H1 (cell line): ENCODE results near the gene ENKD1. TPM values are rescaled to one million over a fixed set of nuclear protein-coding genes. Genes with fewer than 3 reads are reported as not detected.

Experiments
- CTCF ChIA-PET: fragments of 300-600 bp; sonication (Branson Sonifier 250); formaldehyde crosslinking; loops from one replicate; lab custom pipeline; 2021; ENCODE audit not compliant: partially characterized antibody; lab: Charles Lee
- POLR2A ChIA-PET: fragments of 300-600 bp; sonication (Branson Sonifier 250); formaldehyde crosslinking; loops from one replicate; lab custom pipeline; 2021; ENCODE audit warnings: inconsistent platforms; ENCODE audit not compliant: partially characterized antibody; lab: Charles Lee
- DNase-seq, 2 experiments: peaks; one replicate each; pipeline versions ENCODE4 v3.0.0 to v3.0.0-alpha.2; 2010 to 2022; ENCODE audit warnings: low spot score in 2 of 2, low read depth in 1 of 2, mixed read lengths in 1 of 2
- FAIRE-seq: peaks from 2 replicates; lab custom pipeline; 2011; peaks lifted over from hg19 to GRCh38; lab: Jason Lieb, UNC
- H2AFZ ChIP-seq: 2 replicates; pipeline ENCODE4 v1.8.1; 2012; ENCODE audit warnings: low read length, inconsistent platforms
- H2AK5ac ChIP-seq: 2 replicates; pipeline ENCODE4 v1.6.1; 2013; ENCODE audit warnings: low read depth, low read length
- H2BK120ac ChIP-seq: replicated peaks from 2 replicates; pipeline ENCODE3; 2013; ENCODE audit warnings: low read depth, low read length, inconsistent platforms
- H2BK12ac ChIP-seq: 2 replicates; pipeline ENCODE4 v1.6.1; 2013; ENCODE audit warnings: low read depth, low read length
- H2BK15ac ChIP-seq: 2 replicates; pipeline ENCODE4 v1.6.1; 2013; ENCODE audit warnings: low read length
- H2BK20ac ChIP-seq: 2 replicates; pipeline ENCODE4 v1.6.1; 2013; ENCODE audit warnings: low read length
- H2BK5ac ChIP-seq: 2 replicates; pipeline ENCODE4 v1.6.1; 2013; ENCODE audit warnings: low read depth, low read length
- H3K14ac ChIP-seq: 2 replicates; pipeline ENCODE4 v1.6.1; 2013; ENCODE audit warnings: inconsistent platforms; ENCODE audit not compliant: insufficient read length
- H3K18ac ChIP-seq: 2 replicates; pipeline ENCODE4 v1.6.1; 2013; ENCODE audit warnings: low read length; ENCODE audit errors: extremely low read depth
- H3K23ac ChIP-seq: 2 replicates; pipeline ENCODE4 v1.6.1; 2013; ENCODE audit warnings: inconsistent platforms; ENCODE audit not compliant: insufficient read length
- H3K23me2 ChIP-seq: 2 replicates; pipeline ENCODE4 v1.6.1; 2013; ENCODE audit warnings: low read depth, low read length
- H3K27ac ChIP-seq: 2 replicates; pipeline ENCODE4 v1.6.1; 2011; ENCODE audit warnings: low read depth, low read length, inconsistent platforms
- H3K27me3 ChIP-seq, 4 experiments: replicated peaks in 1 of 4; 1 replicate in 1 of 4; 2 replicates in 3 of 4; pipeline versions ENCODE4 v1.6.1 to v1.8.1; 2011 to 2013; ENCODE audit warnings: low read length in 3 of 4, mild to moderate bottlenecking in 3 of 4, inconsistent platforms in 2 of 4, mixed read lengths in 2 of 4, moderate library complexity in 1 of 4; ENCODE audit not compliant: control insufficient read depth in 3 of 4, insufficient read depth in 3 of 4; ENCODE audit errors: extremely low read depth in 1 of 4
- H3K36me3 ChIP-seq, 4 experiments: 2 replicates each; pipeline versions ENCODE4 v1.6.1 to v1.8.1; 2011 to 2013; ENCODE audit warnings: mild to moderate bottlenecking in 4 of 4, low read length in 3 of 4, moderate library complexity in 2 of 4, control low read depth in 1 of 4, inconsistent platforms in 1 of 4; ENCODE audit not compliant: insufficient read depth in 4 of 4, control insufficient read depth in 2 of 4
- H3K4ac ChIP-seq: replicated peaks from 2 replicates; pipeline ENCODE3; 2013; ENCODE audit warnings: low read length, low read depth, mixed read lengths, inconsistent platforms; ENCODE audit not compliant: insufficient read length
- H3K4me1 ChIP-seq, 4 experiments: replicated peaks in 1 of 4; 1 replicate in 1 of 4; 2 replicates in 3 of 4; pipeline versions ENCODE4 v1.6.1 to v1.8.1; 2011 to 2013; ENCODE audit warnings: low read length in 3 of 4, inconsistent platforms in 2 of 4, mixed read lengths in 1 of 4; ENCODE audit not compliant: insufficient read depth in 4 of 4, control insufficient read depth in 3 of 4
- H3K4me2 ChIP-seq, 2 experiments: 2 replicates each; pipeline versions ENCODE4 v1.6.1 to v1.8.1; 2011 to 2013; ENCODE audit warnings: low read depth in 2 of 2, low read length in 2 of 2, control low read depth in 1 of 2, inconsistent platforms in 1 of 2, mild to moderate bottlenecking in 1 of 2; ENCODE audit not compliant: insufficient read depth in 1 of 2
- H3K4me3 ChIP-seq, 4 experiments: fragments of 200-600, 300-600 bp in 1 of 4; sonication (generic), shearing (Covaris generic), sonication (Bioruptor Twin) in 1 of 4; 2 replicates each; pipeline versions ENCODE4 v1.5.1 to v1.8.1; 2011 to 2016; ENCODE audit warnings: low read length in 4 of 4, low read depth in 3 of 4, control low read depth in 2 of 4, inconsistent platforms in 2 of 4, mild to moderate bottlenecking in 2 of 4, mixed read lengths in 1 of 4, moderate library complexity in 1 of 4; ENCODE audit not compliant: insufficient read depth in 2 of 4; ENCODE audit errors: extremely low read depth in 1 of 4
- H3K56ac ChIP-seq: replicated peaks from 2 replicates; pipeline ENCODE3; 2013; ENCODE audit warnings: low read depth, mild to moderate bottlenecking, mixed read lengths, low read length, inconsistent platforms; ENCODE audit not compliant: insufficient read length
- H3K79me1 ChIP-seq: 2 replicates; pipeline ENCODE4 v1.6.1; 2013; ENCODE audit warnings: low read depth, low read length, control low read depth
- H3K79me2 ChIP-seq, 2 experiments: 2 replicates each; pipeline versions ENCODE4 v1.6.1 to v1.8.1; 2012 to 2013; ENCODE audit warnings: low read length in 2 of 2, mild to moderate bottlenecking in 2 of 2, inconsistent platforms in 1 of 2; ENCODE audit not compliant: insufficient read depth in 2 of 2, control insufficient read depth in 1 of 2
- H3K9ac ChIP-seq, 4 experiments: replicated peaks in 1 of 4; 1 replicate in 1 of 4; 2 replicates in 3 of 4; pipeline versions ENCODE4 v1.6.1 to v1.8.1; 2011 to 2013; ENCODE audit warnings: low read depth in 3 of 4, low read length in 3 of 4, control low read depth in 2 of 4, mild to moderate bottlenecking in 2 of 4, moderate library complexity in 2 of 4, inconsistent platforms in 1 of 4; ENCODE audit errors: extremely low read depth in 1 of 4
- H3K9me3 ChIP-seq, 2 experiments: 2 replicates each; pipeline versions ENCODE4 v1.6.1 to v1.8.1; 2012 to 2013; ENCODE audit warnings: mild to moderate bottlenecking in 2 of 2, moderate library complexity in 2 of 2, control low read depth in 1 of 2, inconsistent platforms in 1 of 2, low read depth in 1 of 2, low read length in 1 of 2, mixed read lengths in 1 of 2; ENCODE audit not compliant: insufficient read depth in 2 of 2
- H4K20me1 ChIP-seq, 2 experiments: replicated peaks in 1 of 2; 2 replicates each; pipeline versions ENCODE3 to v1.8.1; 2011 to 2013; ENCODE audit warnings: inconsistent platforms in 2 of 2, low read length in 2 of 2, mild to moderate bottlenecking in 1 of 2; ENCODE audit not compliant: insufficient read depth in 2 of 2, control insufficient read depth in 1 of 2
- H4K5ac ChIP-seq: 2 replicates; pipeline ENCODE4 v1.6.1; 2013; ENCODE audit warnings: low read length, low read depth, mixed read lengths, inconsistent platforms; ENCODE audit not compliant: insufficient read length
- H4K8ac ChIP-seq: 2 replicates; pipeline ENCODE4 v1.8.0; 2013; ENCODE audit warnings: mild to moderate bottlenecking, moderate library complexity, low read length, inconsistent platforms; ENCODE audit not compliant: insufficient read depth; ENCODE audit errors: extremely low read depth
- H4K91ac ChIP-seq: replicated peaks from 2 replicates; pipeline ENCODE3; 2013; ENCODE audit warnings: low read length, mixed read lengths, inconsistent platforms; ENCODE audit not compliant: insufficient read length
- CEBPB ChIP-seq: IDR thresholded peaks from 2 replicates; pipeline ENCODE4 v1.6.1; 2012; ENCODE audit warnings: low read depth, low read length
- EGR1 ChIP-seq: IDR thresholded peaks from 2 replicates; pipeline ENCODE4 v1.6.1; 2011; ENCODE audit warnings: low read depth, low read length, borderline replicate concordance
- EP300 ChIP-seq, 2 experiments: IDR thresholded peaks; 1 replicate in 1 of 2; 2 replicates in 1 of 2; pipeline ENCODE4 v1.6.1; 2011 to 2012; ENCODE audit warnings: low read depth in 2 of 2, low read length in 2 of 2, mild to moderate bottlenecking in 2 of 2, borderline replicate concordance in 1 of 2, inconsistent platforms in 1 of 2, moderate library complexity in 1 of 2
- EZH2 ChIP-seq: fragments of 200-600 bp; sonication (generic); IDR thresholded peaks from 2 replicates; pipeline ENCODE4 v1.7.1; 2012; ENCODE audit warnings: low read depth, mild to moderate bottlenecking, moderate library complexity, low read length, inconsistent platforms; ENCODE audit not compliant: severe bottlenecking
- GABPA ChIP-seq: IDR thresholded peaks from 2 replicates; pipeline ENCODE4 v1.6.1; 2011; ENCODE audit warnings: mild to moderate bottlenecking, low read length, moderate library complexity, borderline replicate concordance; ENCODE audit not compliant: insufficient read depth
- POLR2AphosphoS5 ChIP-seq: IDR thresholded peaks from 2 replicates; pipeline ENCODE4 v1.6.1; 2011; ENCODE audit warnings: low read depth, low read length
- RFX5 ChIP-seq: IDR thresholded peaks from 2 replicates; pipeline ENCODE4 v1.6.1; 2011; ENCODE audit warnings: low read depth, low read length, improper control_type of control experiment, borderline replicate concordance
- SIX5 ChIP-seq: IDR thresholded peaks from 2 replicates; pipeline ENCODE4 v1.6.1; 2011; ENCODE audit warnings: mild to moderate bottlenecking, low read depth, low read length
- TAF7 ChIP-seq: optimal IDR thresholded peaks from 2 replicates; pipeline ENCODE3; 2011; ENCODE audit warnings: low read depth, mild to moderate bottlenecking, inconsistent platforms, low read length, moderate library complexity, borderline replicate concordance
- ZNF274 ChIP-seq: IDR thresholded peaks from 2 replicates; pipeline ENCODE4 v1.7.0; 2012; ENCODE audit warnings: low read length, borderline replicate concordance; ENCODE audit errors: extremely low read depth
- WGBS, 2 experiments: shearing (Covaris generic) in 1 of 2; methylation state at CpG; one replicate each; pipeline versions ENCODE4 v1.1.6 to v1.1.7; 2013 to 2015; ENCODE audit warnings: low lambda C conversion rate in 2 of 2, mixed read lengths in 2 of 2, inconsistent platforms in 1 of 2, low coverage in 1 of 2, missing lambda C conversion rate in 1 of 2; ENCODE audit not compliant: insufficient replicate concordance in 2 of 2, insufficient coverage in 1 of 2, insufficient read length in 1 of 2; ENCODE audit errors: extremely low coverage in 1 of 2, missing lambda C conversion rate in 1 of 2; 5-methylcytosine and 5-hydroxymethylcytosine counted together
- polyA plus RNA-seq, 7 experiments: library from polyadenylated mRNA; depleted of rRNA in 3 of 7; stranded (reverse) in 5 of 7; unstranded in 2 of 7; fragments of >200 nt in 5 of 7; fragments of 200-250 nt in 2 of 7; gene quantifications; 1 replicate in 5 of 7; 2 replicates in 1 of 7; 4 replicates in 1 of 7; pipeline versions ENCODE4 v1.2.1 to v1.2.3, GENCODE V29; 2011 to 2013; ENCODE audit warnings: missing spikeins in 2 of 7, mixed read lengths in 2 of 7
- total RNA-seq: library from RNA; stranded (reverse); fragmentation: NEBNext Ultra II Directional; extraction: Animal tissue kit (Norgen Biotek cat#: 25700); gene quantifications from 2 replicates; pipeline ENCODE4 v1.2.1, GENCODE V29; 2021
- TF ChIP-seq, protein P1 (sequence below), 3 experiments: IDR thresholded peaks; 1 replicate in 2 of 3; 2 replicates in 1 of 3; pipeline versions ENCODE4 v1.5.1 to v1.6.1; 2011; ENCODE audit warnings: low read length in 3 of 3, mild to moderate bottlenecking in 3 of 3, inconsistent platforms in 2 of 3, low read depth in 1 of 3, moderate library complexity in 1 of 3; ENCODE audit not compliant: insufficient read depth in 1 of 3; ENCODE audit errors: control extremely low read depth in 1 of 3

ENKD1 gene
- total and polyA plus RNA-seq, 2 of the 8 experiments (the other 6 are each of a cell fraction or from before 2014, with no cell fraction given), result 12.9 to 16.1 TPM

DNA sequence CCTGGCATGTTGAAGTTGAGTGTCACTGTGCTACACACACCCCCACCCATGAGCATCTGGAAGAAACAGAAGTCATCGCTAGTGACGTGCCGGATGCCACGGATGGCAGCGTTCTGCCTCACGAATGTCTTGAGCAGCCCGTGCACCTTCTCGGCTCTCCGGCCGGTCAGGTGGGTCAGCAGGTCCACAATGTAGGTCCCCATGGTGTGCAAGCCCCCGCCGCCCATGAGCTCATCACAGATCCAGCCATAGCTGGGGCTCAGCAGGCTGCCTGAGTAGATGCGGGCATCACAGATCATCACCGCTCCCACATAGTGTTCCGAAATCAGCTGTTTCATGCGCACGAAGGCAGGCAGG lies 9.0 kb upstream of the ENKD1 start:
- Histone ChIP-seq H3K36me3 (0 out of 8 replicates have a peak, but pooled peaks cover 0 to 3% (median 0%) of the 10 kb centered on the region in 4 experiments), H3K18ac (no peak overlapping the region; the same call in 1 of the 2 replicates), H3K4me3 (no peak overlapping the region), H3K4me2 (no peak overlapping the region), H2BK20ac (no peak overlapping the region), H2BK15ac (no peak overlapping the region), H3K56ac (no peak overlapping the region), H2AFZ (no peak overlapping the region), H3K27ac (no peak overlapping the region), H3K4ac (no peak overlapping the region), H3K4me1 (peaks cover 0 to 3% (median 0%) of the 10 kb centered on the region in 4 experiments; a peak in 1 of 7 replicates), H2AK5ac (no peak overlapping the region), H3K14ac (no peak overlapping the region), H2BK120ac (no peak overlapping the region), H3K79me2 (no peaks in the 10 kb centered on the region), H3K27me3 (no peaks in the 10 kb centered on the region), H4K5ac (no peak overlapping the region), H3K9ac (no peak overlapping the region), H2BK12ac (no peak overlapping the region), H3K23ac (no peak overlapping the region), H3K79me1 (no peaks in the 10 kb centered on the region; the same call in none of the 2 replicates), H3K9me3 (no peaks in the 10 kb centered on the region), H4K91ac (no peak overlapping the region), H4K20me1 (peaks cover 0 to 8% of the 10 kb centered on the region in 2 experiments), H3K23me2 (no peaks in the 10 kb centered on the region), H4K8ac (no peak overlapping the region), H2BK5ac (no peak overlapping the region)
- 99% methylated on average over 17 of the region's 17 CpGs; no CpG with 5 or more reads in 1 of the 2 experiments for WGBS, 2 experiments
- FAIRE-seq (no peak), DNase-seq (no peak)
- POLR2A ChIA-PET, result no interaction called here
- CTCF ChIA-PET, result interaction anchor here (1.3 to 5.5 kb wide), 2 partner anchors 12 to 141 kb away, joined by 5 to 46 read pairs; no protein-coding TSS in a partner anchor
- no peak for TF ChIP-seq GABPA
- TF ChIP-seq SIX5, result no peak
- no peak for TF ChIP-seq POLR2AphosphoS5
- TF ChIP-seq EP300 (IDR thresholded peaks at IDR 0.05; ENCODE audit: borderline replicate concordance in 1 of 2, low read depth in 2 of 2, low read length in 2 of 2), result no peak
- no peak for TF ChIP-seq RFX5
- TF ChIP-seq TAF7, result no peak
- no peak for TF ChIP-seq EGR1
- TF ChIP-seq CEBPB, result no peak
- no peak for TF ChIP-seq EZH2
- TF ChIP-seq, protein P1, sequence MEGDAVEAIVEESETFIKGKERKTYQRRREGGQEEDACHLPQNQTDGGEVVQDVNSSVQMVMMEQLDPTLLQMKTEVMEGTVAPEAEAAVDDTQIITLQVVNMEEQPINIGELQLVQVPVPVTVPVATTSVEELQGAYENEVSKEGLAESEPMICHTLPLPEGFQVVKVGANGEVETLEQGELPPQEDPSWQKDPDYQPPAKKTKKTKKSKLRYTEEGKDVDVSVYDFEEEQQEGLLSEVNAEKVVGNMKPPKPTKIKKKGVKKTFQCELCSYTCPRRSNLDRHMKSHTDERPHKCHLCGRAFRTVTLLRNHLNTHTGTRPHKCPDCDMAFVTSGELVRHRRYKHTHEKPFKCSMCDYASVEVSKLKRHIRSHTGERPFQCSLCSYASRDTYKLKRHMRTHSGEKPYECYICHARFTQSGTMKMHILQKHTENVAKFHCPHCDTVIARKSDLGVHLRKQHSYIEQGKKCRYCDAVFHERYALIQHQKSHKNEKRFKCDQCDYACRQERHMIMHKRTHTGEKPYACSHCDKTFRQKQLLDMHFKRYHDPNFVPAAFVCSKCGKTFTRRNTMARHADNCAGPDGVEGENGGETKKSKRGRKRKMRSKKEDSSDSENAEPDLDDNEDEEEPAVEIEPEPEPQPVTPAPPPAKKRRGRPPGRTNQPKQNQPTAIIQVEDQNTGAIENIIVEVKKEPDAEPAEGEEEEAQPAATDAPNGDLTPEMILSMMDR (IDR thresholded peaks at IDR 0.05; ENCODE audit: control extremely low read depth in 1 of 3, insufficient read depth in 1 of 3, low read depth in 1 of 3, low read length in 3 of 3), result no peak
- no peak for TF ChIP-seq ZNF274
